ENCODE data around the gene LRP10. TPM values are rescaled to one million over a fixed set of nuclear protein-coding genes. Genes with fewer than 3 reads are reported as not detected.
"Not testable (repeated sequence)": the region's sequence is repeated elsewhere in the genome, so short reads cannot be mapped to it uniquely, and the experiment has no call there.

The LRP10 gene
- total and polyA plus RNA-seq, 5 donors = 28.7 to 89.7 (median 74.9) TPM

DNA sequence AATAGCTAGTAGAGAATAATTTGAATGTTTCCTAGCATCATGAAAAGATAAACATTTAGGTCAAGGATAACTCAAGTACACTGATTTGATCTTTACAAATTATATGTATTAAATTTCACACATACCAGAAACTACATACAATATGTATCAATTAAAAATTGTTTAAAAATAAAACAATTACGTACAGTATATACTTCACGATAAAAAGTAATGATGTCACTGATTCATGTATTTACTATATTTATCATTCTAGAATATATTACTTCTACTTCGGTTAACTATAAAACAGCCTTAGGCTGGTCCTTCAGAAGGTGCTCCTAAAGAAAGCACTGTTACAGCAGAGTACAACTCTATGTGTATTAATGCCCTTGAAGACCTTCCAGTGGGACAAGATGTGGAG is 35.9 kb downstream of the LRP10 start:
- intact Hi-C loops (cut with DNase I) = no loop called here
- peaks cover 3% of the 10 kb centered on the region for H3K4me1 ChIP-seq (ENCODE audit: control insufficient read depth, insufficient read depth, low read length)
- no peaks in the 10 kb centered on the region for H3K27me3 ChIP-seq (ENCODE audit: control insufficient read depth, insufficient read depth)
- no peaks in the 10 kb centered on the region for H3K9me3 ChIP-seq (ENCODE audit: control insufficient read depth, low read length)
- H3K4me3 ChIP-seq (ENCODE audit: low read length) = no peak overlapping the region
- H3K27ac ChIP-seq (ENCODE audit: low read length) = no peak overlapping the region
- ATAC-seq (no peak), DNase-seq (no peak)
- WGBS = 90% methylated on average over 3 of the region's 3 CpGs

DNA sequence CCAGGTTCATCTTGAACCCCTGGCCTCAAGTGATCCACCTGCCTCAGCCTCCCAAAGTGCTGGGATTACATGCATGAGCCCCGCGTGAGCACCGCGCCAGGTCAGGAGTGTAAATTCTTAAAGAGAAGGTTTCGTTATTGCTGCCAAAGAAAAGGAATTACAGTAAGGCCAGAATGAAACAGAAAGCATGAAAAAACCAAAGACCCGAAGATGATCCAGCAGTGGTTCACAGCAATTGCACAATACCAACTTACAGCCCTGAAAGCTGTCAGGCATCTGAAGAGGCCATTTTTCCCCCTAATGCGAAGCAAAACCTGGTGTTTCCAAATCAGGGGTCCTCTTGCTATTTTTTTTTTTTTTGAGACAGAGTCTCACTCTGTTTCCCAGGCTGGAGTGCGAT is 37.1 kb downstream of the LRP10 start:
- Histone ChIP-seq H3K4me3 (ENCODE audit: low read length) (no peak overlapping the region), H3K27me3 (ENCODE audit: control insufficient read depth, insufficient read depth) (no peaks in the 10 kb centered on the region), H3K9me3 (ENCODE audit: control insufficient read depth, low read length) (no peaks in the 10 kb centered on the region), H3K4me1 (ENCODE audit: control insufficient read depth, insufficient read depth, low read length) (no peaks in the 10 kb centered on the region), H3K27ac (ENCODE audit: low read length) (no peak overlapping the region)
- WGBS = 81% methylated on average over 8 of the region's 8 CpGs
- intact Hi-C loops (cut with DNase I) = no loop called here
- no peak for DNase-seq
- ATAC-seq = no peak

- H3K9me3 ChIP-seq (ENCODE audit: control insufficient read depth, low read length) = no peaks in the 10 kb centered on the region
- intact Hi-C loops (cut with DNase I) = no loop called here
- WGBS = 88% methylated on average over 5 of the region's 5 CpGs
- H3K27me3 ChIP-seq (ENCODE audit: control insufficient read depth, insufficient read depth) = no peaks in the 10 kb centered on the region
- DNase-seq = no peak
- no peaks in the 10 kb centered on the region for H3K4me1 ChIP-seq (ENCODE audit: control insufficient read depth, insufficient read depth, low read length)
- H3K27ac ChIP-seq (ENCODE audit: low read length) = no peak overlapping the region
- no peak for ATAC-seq
- no peak overlapping the region for H3K4me3 ChIP-seq (ENCODE audit: low read length)
These were observed 39.4 kb downstream of the LRP10 start for GRCh38 chr14:22910916-22911315.

DNA sequence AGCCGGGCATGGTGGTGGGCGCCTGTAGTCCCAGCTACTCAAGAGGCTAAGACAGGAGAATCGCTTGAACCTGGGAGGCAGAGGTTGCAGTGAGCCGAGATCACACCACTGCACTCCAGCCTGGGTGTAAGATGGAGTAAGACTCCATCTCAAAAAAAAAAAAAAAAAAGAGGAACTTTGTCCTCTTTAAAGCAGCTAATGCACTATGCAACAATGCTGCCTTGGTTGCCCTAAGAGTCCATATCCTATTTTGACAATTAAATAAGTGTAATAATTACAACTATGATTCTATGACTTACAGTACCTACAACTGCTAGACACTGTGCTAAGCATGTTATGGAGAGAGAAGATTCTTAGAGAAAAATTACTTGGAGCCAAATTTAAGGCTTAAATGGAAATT is 43.3 kb downstream of the LRP10 start:
- not testable (repeated sequence) for H3K27ac ChIP-seq (ENCODE audit: low read length); H3K9me3 ChIP-seq (ENCODE audit: control insufficient read depth, low read length)
- 90% methylated on average over 4 of the region's 4 CpGs for WGBS

GRCh38 chr14:22915886-22916521 is 44.5 kb downstream of the LRP10 start:
- Histone ChIP-seq H3K9me3 (ENCODE audit: control insufficient read depth, low read length) (no peaks in the 10 kb centered on the region), H3K4me1 (ENCODE audit: control insufficient read depth, insufficient read depth, low read length) (peaks cover 6% of the 10 kb centered on the region), H3K27ac (ENCODE audit: low read length) (no peak overlapping the region), H3K4me3 (ENCODE audit: low read length) (no peak overlapping the region), H3K27me3 (ENCODE audit: control insufficient read depth, insufficient read depth) (no peaks in the 10 kb centered on the region)
- no peak for ATAC-seq
- intact Hi-C loops (cut with DNase I) = no loop called here
- peak in 1 of 3 donors; percentile 21 for DNase-seq
- 78% methylated on average over 8 of the region's 8 CpGs for WGBS

More for the DNA sequence above, 43.3 kb downstream of the LRP10 start:
- H3K4me3 ChIP-seq (ENCODE audit: low read length); intact Hi-C loops (cut with DNase I); ATAC-seq; H3K27me3 ChIP-seq (ENCODE audit: control insufficient read depth, insufficient read depth); H3K4me1 ChIP-seq (ENCODE audit: control insufficient read depth, insufficient read depth, low read length); DNase-seq: not testable (repeated sequence)

- no peaks in the 10 kb centered on the region for H3K9me3 ChIP-seq (ENCODE audit: control insufficient read depth, low read length)
- DNase-seq (peak; percentile 100), ATAC-seq (peak; percentile 95 to 96)
- H3K4me3 ChIP-seq (ENCODE audit: low read length) = peak within 1 kb of the TSS; percentile 93
- intact Hi-C loops (cut with DNase I) = no loop called here
- H3K4me1 ChIP-seq (ENCODE audit: control insufficient read depth, insufficient read depth, low read length) = peaks cover 6% of the 10 kb centered on the region
- no peaks in the 10 kb centered on the region for H3K27me3 ChIP-seq (ENCODE audit: control insufficient read depth, insufficient read depth)
- under 1% methylated on average over 46 of the region's 46 CpGs for WGBS
- H3K27ac ChIP-seq (ENCODE audit: low read length) = peak within 1 kb of the TSS; percentile 98
These were observed 47.5 kb downstream of the LRP10 start, which contains the start of gene RBM23 for GRCh38 chr14:22918804-22919600. TSS of gene RBM23 (minus strand) at chr14:22919149.

GRCh38 chr14:22919601-22919921 is 48.0 kb downstream of the LRP10 start:
- Histone ChIP-seq H3K4me1 (ENCODE audit: control insufficient read depth, insufficient read depth, low read length) (peaks cover 6% of the 10 kb centered on the region), H3K27me3 (ENCODE audit: control insufficient read depth, insufficient read depth) (no peaks in the 10 kb centered on the region), H3K9me3 (ENCODE audit: control insufficient read depth, low read length) (no peaks in the 10 kb centered on the region), H3K4me3 (ENCODE audit: low read length) (peak overlapping the region; percentile 52), H3K27ac (ENCODE audit: low read length) (peak overlapping the region; percentile 84)
- WGBS = 8% methylated on average over 10 of the region's 10 CpGs
- DNase-seq = no peak
- intact Hi-C loops (cut with DNase I) = no loop called here
- peak; percentile 7 to 21 for ATAC-seq

- no peak overlapping the region for H3K4me3 ChIP-seq (ENCODE audit: low read length)
- no peaks in the 10 kb centered on the region for H3K9me3 ChIP-seq (ENCODE audit: control insufficient read depth, low read length)
- whole genome bisulfite sequencing = 68% methylated on average over 6 of the region's 6 CpGs
- peaks cover 6% of the 10 kb centered on the region for H3K4me1 ChIP-seq (ENCODE audit: control insufficient read depth, insufficient read depth, low read length)
- DNase-seq (no peak), ATAC-seq (no peak)
- intact Hi-C loops (cut with DNase I) = no loop called here
- H3K27ac ChIP-seq (ENCODE audit: low read length) = peak overlapping the region; percentile 54
- H3K27me3 ChIP-seq (ENCODE audit: control insufficient read depth, insufficient read depth) = no peaks in the 10 kb centered on the region
These were observed 49.2 kb downstream of the LRP10 start for GRCh38 chr14:22920697-22921096.

DNA sequence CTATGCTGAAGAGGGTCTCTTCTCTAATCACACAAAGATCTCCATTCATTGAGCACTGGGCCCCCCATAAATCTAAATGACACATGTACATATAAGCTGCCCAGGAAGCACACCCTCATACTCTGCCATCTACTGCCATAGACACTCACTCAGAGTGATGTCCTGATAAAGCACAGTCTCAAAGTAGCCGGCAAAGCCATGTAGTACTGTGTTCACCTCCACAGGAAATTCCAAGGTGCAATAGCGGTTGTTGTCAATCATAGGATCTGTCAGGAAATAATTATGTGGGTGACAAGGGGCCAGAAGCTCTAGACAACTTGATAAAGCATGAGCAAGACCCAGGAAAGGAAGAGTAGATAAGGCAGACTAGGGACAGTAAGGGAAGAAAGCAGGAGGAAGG is 50.8 kb downstream of the LRP10 start:
- Histone ChIP-seq H3K27ac (ENCODE audit: low read length) (no peak overlapping the region), H3K9me3 (ENCODE audit: control insufficient read depth, low read length) (no peaks in the 10 kb centered on the region), H3K4me3 (ENCODE audit: low read length) (no peak overlapping the region), H3K4me1 (ENCODE audit: control insufficient read depth, insufficient read depth, low read length) (peaks cover 6% of the 10 kb centered on the region), H3K27me3 (ENCODE audit: control insufficient read depth, insufficient read depth) (no peaks in the 10 kb centered on the region)
- intact Hi-C loops (cut with DNase I) = no loop called here
- WGBS = 80% methylated on average over 2 of the region's 2 CpGs
- no peak for DNase-seq
- ATAC-seq = no peak

DNA sequence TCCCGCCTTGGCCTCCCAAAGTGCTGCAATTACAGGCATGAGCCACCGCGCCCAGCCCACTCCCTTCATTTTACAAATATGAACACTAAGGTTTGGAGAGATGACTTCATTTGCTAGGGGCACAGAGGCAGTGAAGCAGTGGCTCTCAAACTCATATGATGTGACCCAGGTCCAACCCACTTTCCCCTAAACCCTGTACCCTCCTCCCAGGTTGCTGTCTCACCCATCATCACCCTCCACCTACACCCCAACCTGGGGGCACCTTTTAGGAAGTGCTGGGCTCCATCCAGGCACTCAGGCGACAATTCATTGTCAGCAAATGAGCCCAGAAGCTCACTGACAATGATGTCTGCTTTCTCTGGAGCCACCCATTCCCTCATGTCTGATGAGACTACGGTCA is 52.2 kb downstream of the LRP10 start:
- Histone ChIP-seq H3K4me1 (ENCODE audit: control insufficient read depth, insufficient read depth, low read length) (peaks cover 6% of the 10 kb centered on the region), H3K9me3 (ENCODE audit: control insufficient read depth, low read length) (no peaks in the 10 kb centered on the region), H3K4me3 (ENCODE audit: low read length) (no peak overlapping the region), H3K27me3 (ENCODE audit: control insufficient read depth, insufficient read depth) (no peaks in the 10 kb centered on the region), H3K27ac (ENCODE audit: low read length) (no peak overlapping the region)
- WGBS = 96% methylated on average over 5 of the region's 5 CpGs
- ATAC-seq (no peak), DNase-seq (no peak)
- intact Hi-C loops (cut with DNase I) = no loop called here

- WGBS = 97% methylated on average over 8 of the region's 8 CpGs
- ATAC-seq = no peak
- no peak for DNase-seq
- no peaks in the 10 kb centered on the region for H3K9me3 ChIP-seq (ENCODE audit: control insufficient read depth, low read length)
- no peak overlapping the region for H3K27ac ChIP-seq (ENCODE audit: low read length)
- intact Hi-C loops (cut with DNase I) = no loop called here
- no peaks in the 10 kb centered on the region for H3K4me1 ChIP-seq (ENCODE audit: control insufficient read depth, insufficient read depth, low read length)
- no peaks in the 10 kb centered on the region for H3K27me3 ChIP-seq (ENCODE audit: control insufficient read depth, insufficient read depth)
- no peak overlapping the region for H3K4me3 ChIP-seq (ENCODE audit: low read length)
These were observed 54.0 kb downstream of the LRP10 start for GRCh38 chr14:22925513-22925912.
